Endodermal cell (in vitro differentiated cells): ENCODE results near the gene SCN9A. TPM values are rescaled to one million over a fixed set of nuclear protein-coding genes. Genes with fewer than 3 reads are reported as not detected.
"Not testable (repeated sequence)": the region's sequence is repeated elsewhere in the genome, so short reads cannot be mapped to it uniquely, and the experiment has no call there.

Experiments used
- DNase-seq: peaks from one replicate; pipeline ENCODE4 v3.0.0-alpha.2; 2017
- H3K27ac ChIP-seq: 2 replicates; pipeline ENCODE4 v1.5.1; 2013; ENCODE audit warnings: mild to moderate bottlenecking, low read depth, low read length, moderate library complexity
- H3K27me3 ChIP-seq: 2 replicates; pipeline ENCODE4 v1.6.1; 2013; ENCODE audit warnings: mild to moderate bottlenecking, low read length, moderate library complexity; ENCODE audit not compliant: insufficient read depth, control insufficient read depth, poor library complexity, severe bottlenecking
- H3K36me3 ChIP-seq: 2 replicates; pipeline ENCODE4 v1.7.0; 2013; ENCODE audit warnings: mild to moderate bottlenecking, low read length, moderate library complexity; ENCODE audit not compliant: control insufficient read depth, insufficient read depth
- H3K4me1 ChIP-seq: one replicate; pipeline ENCODE4 v1.7.0; 2013; ENCODE audit warnings: low read length; ENCODE audit not compliant: control insufficient read depth, insufficient read depth
- H3K4me3 ChIP-seq: 2 replicates; pipeline ENCODE4 v1.5.1; 2013; ENCODE audit warnings: mild to moderate bottlenecking, low read length, moderate library complexity
- H3K9ac ChIP-seq: 2 replicates; pipeline ENCODE4 v1.6.1; 2013; ENCODE audit warnings: mild to moderate bottlenecking, low read length, moderate library complexity; ENCODE audit not compliant: poor library complexity, severe bottlenecking; ENCODE audit errors: extremely low read depth
- H3K9me3 ChIP-seq: 2 replicates; pipeline ENCODE4 v1.6.1; 2013; ENCODE audit warnings: mild to moderate bottlenecking, low read length, moderate library complexity; ENCODE audit not compliant: control insufficient read depth
- H3K27ac Mint-ChIP-seq: 2 replicates; pipeline ENCODE4 v1.8.0; 2020; ENCODE audit warnings: mixed read lengths
- H3K27me3 Mint-ChIP-seq: 2 replicates; pipeline ENCODE4 v1.8.0; 2021; ENCODE audit warnings: mild to moderate bottlenecking, mixed read lengths; ENCODE audit not compliant: insufficient read depth
- H3K36me3 Mint-ChIP-seq: 2 replicates; pipeline ENCODE4 v1.8.0; 2020; ENCODE audit warnings: low read depth, mixed read lengths
- H3K4me1 Mint-ChIP-seq: 2 replicates; pipeline ENCODE4 v1.8.0; 2020; ENCODE audit warnings: mixed read lengths
- H3K4me3 Mint-ChIP-seq: 2 replicates; pipeline ENCODE4 v1.8.0; 2020; ENCODE audit warnings: mild to moderate bottlenecking, moderate library complexity, mixed read lengths
- H3K9me3 Mint-ChIP-seq: 2 replicates; pipeline ENCODE4 v1.8.0; 2020; ENCODE audit warnings: mild to moderate bottlenecking, mixed read lengths
- CTCF ChIP-seq: fragments of 200-600 bp; sonication (generic); conservative IDR thresholded peaks from 2 replicates; pipeline ENCODE4 v1.5.0; 2021; ENCODE audit warnings: antibody characterized with exemption, mild to moderate bottlenecking
- WGBS, 2 experiments: methylation state at CpG; one replicate each; pipeline versions ENCODE4 v1.1.5 to v1.1.7; 2013; ENCODE audit warnings: missing lambda C conversion rate in 2 of 2, mixed read lengths in 1 of 2; ENCODE audit not compliant: insufficient coverage in 1 of 2, insufficient read length in 1 of 2; 5-methylcytosine and 5-hydroxymethylcytosine counted together
- total RNA-seq, 2 donors: library from RNA; stranded (reverse); fragmentation: NEBNext Ultra II Directional in 1 of 2; extraction: Animal tissue kit (Norgen Biotek cat#: 25700) in 1 of 2; gene quantifications; 2 replicates in 1 of 2; 3 replicates in 1 of 2; pipeline ENCODE4 v1.2.1, GENCODE V29; 2021

Gene SCN9A
- total RNA-seq, 2 donors from 2014 or later: 0.13 to 0.35 TPM

GRCh38 chr2:166360906-166361305, 14.8 kb downstream of the SCN9A start:
- Mint-ChIP-seq H3K4me3 (no peak overlapping the region), H3K27me3 (peaks cover 35% of the 10 kb centered on the region), H3K36me3 (no peaks in the 10 kb centered on the region), H3K4me1 (no peaks in the 10 kb centered on the region), H3K27ac (no peak overlapping the region), H3K9me3 (no peaks in the 10 kb centered on the region)
- Histone ChIP-seq H3K36me3 (no peaks in the 10 kb centered on the region), H3K27me3 (peaks cover 42% of the 10 kb centered on the region), H3K4me1 (no peaks in the 10 kb centered on the region), H3K9ac (no peak overlapping the region), H3K4me3 (no peak overlapping the region), H3K9me3 (no peaks in the 10 kb centered on the region), H3K27ac (no peak overlapping the region)
- DNase-seq: no peak
- WGBS, 2 experiments: no CpG with 5 or more reads among the region's 2 CpGs
- no peak for TF ChIP-seq CTCF

- Histone ChIP-seq H3K36me3 (no peaks in the 10 kb centered on the region), H3K4me1 (no peaks in the 10 kb centered on the region), H3K27me3 (peaks cover 37% of the 10 kb centered on the region), H3K4me3 (no peak overlapping the region), H3K27ac (no peak overlapping the region), H3K9me3 (no peaks in the 10 kb centered on the region), H3K9ac (no peak overlapping the region)
- H3K27ac Mint-ChIP-seq: no peak overlapping the region
- H3K4me3 Mint-ChIP-seq: no peak overlapping the region
- peaks cover 30% of the 10 kb centered on the region for H3K27me3 Mint-ChIP-seq
- H3K4me1 Mint-ChIP-seq: no peaks in the 10 kb centered on the region
- TF ChIP-seq CTCF: no peak
- no peaks in the 10 kb centered on the region for H3K36me3 Mint-ChIP-seq
- no peaks in the 10 kb centered on the region for H3K9me3 Mint-ChIP-seq
- DNase-seq: no peak
These were observed 15.3 kb downstream of the SCN9A start for GRCh38 chr2:166360426-166360825.

- H3K4me3 ChIP-seq, H3K27ac ChIP-seq, H3K4me3 Mint-ChIP-seq, H3K9me3 ChIP-seq, H3K4me1 Mint-ChIP-seq, H3K9me3 Mint-ChIP-seq, H3K9ac ChIP-seq, H3K4me1 ChIP-seq, H3K36me3 Mint-ChIP-seq, DNase-seq, H3K27ac Mint-ChIP-seq, H3K36me3 ChIP-seq: not testable (repeated sequence)
- H3K27me3 ChIP-seq: peaks cover 16% of the 10 kb centered on the region
- H3K27me3 Mint-ChIP-seq: peaks cover 11% of the 10 kb centered on the region
- WGBS, 2 experiments: 87 to 100% methylated on average over 1 to 4 of the region's 4 CpGs
These were observed 17.8 kb downstream of the SCN9A start for GRCh38 chr2:166357950-166358321.
